WTC11 (cell line): ENCODE data around the gene EPO. TPM values are rescaled to one million over a fixed set of nuclear protein-coding genes. Genes with fewer than 3 reads are reported as not detected.

Experiments
- ATAC-seq: fragments of 200-7000 bp; cut with Tn5 transposase; 2 replicates; pipeline ENCODE4 v1.10.0; 2021; ENCODE audit warnings: mild to moderate bottlenecking, moderate library complexity
- Bru-seq: library from RNA; stranded (reverse); fragments of 400-500 nt; gene quantifications from one replicate; lab custom pipeline; 2021; lab: Mats Ljungman, UMichigan
- CTCF ChIA-PET: fragments of 300-600 bp; sonication (Branson Sonifier 250); formaldehyde crosslinking; loops from one replicate; lab custom pipeline; 2021; ENCODE audit warnings: antibody characterized with exemption; lab: Charles Lee
- POLR2A ChIA-PET: fragments of 350-600 bp; sonication (Branson Sonifier 250); formaldehyde crosslinking; loops from one replicate; lab custom pipeline; 2021; ENCODE audit warnings: antibody characterized with exemption; lab: Charles Lee
- DNase-seq: peaks from one replicate; pipeline ENCODE4 v3.0.0; 2021; ENCODE audit warnings: low spot score
- H3K27ac Mint-ChIP-seq: 2 replicates; pipeline ENCODE4 v1.8.0; 2021; ENCODE audit warnings: mixed read lengths
- H3K27me3 Mint-ChIP-seq: 2 replicates; pipeline ENCODE4 v1.8.0; 2021; ENCODE audit warnings: low read depth, mild to moderate bottlenecking, moderate library complexity, mixed read lengths
- H3K36me3 Mint-ChIP-seq: 2 replicates; pipeline ENCODE4 v1.8.0; 2021; ENCODE audit warnings: mixed read lengths
- H3K4me1 Mint-ChIP-seq: 2 replicates; pipeline ENCODE4 v1.8.0; 2022; ENCODE audit warnings: mixed read lengths
- H3K4me3 Mint-ChIP-seq: 2 replicates; pipeline ENCODE4 v1.8.0; 2021; ENCODE audit warnings: mild to moderate bottlenecking, moderate library complexity, mixed read lengths
- H3K9me3 Mint-ChIP-seq: 2 replicates; pipeline ENCODE4 v1.8.0; 2021; ENCODE audit warnings: mixed read lengths
- CBFB ChIP-seq: sonication (generic); formaldehyde crosslinking; IDR thresholded peaks from 2 replicates; pipeline ENCODE4 v1.8.1; 2022; ENCODE audit warnings: mild to moderate bottlenecking, low read depth, missing genetic modification reagents
- EMX1 ChIP-seq: fragments of 250-450 bp; sonication (Bioruptor Pico); IDR thresholded peaks from 2 replicates; pipeline ENCODE4 v1.8.0; 2021; ENCODE audit warnings: mild to moderate bottlenecking
- FOXP1 ChIP-seq: sonication (generic); formaldehyde crosslinking; IDR thresholded peaks from 2 replicates; pipeline ENCODE4 v1.8.0; 2022; ENCODE audit warnings: missing genetic modification reagents, mild to moderate bottlenecking, moderate library complexity, borderline replicate concordance
- GABPB1 ChIP-seq: sonication (generic); formaldehyde crosslinking; IDR thresholded peaks from 2 replicates; pipeline ENCODE4 v1.8.1; 2023; ENCODE audit warnings: mild to moderate bottlenecking, missing genetic modification reagents
- KAT7 ChIP-seq: sonication (generic); formaldehyde crosslinking; IDR thresholded peaks from 2 replicates; pipeline ENCODE4 v1.8.1; 2023; ENCODE audit warnings: missing genetic modification reagents, mild to moderate bottlenecking, borderline replicate concordance
- NFE2L1 ChIP-seq: sonication (generic); formaldehyde crosslinking; IDR thresholded peaks from 2 replicates; pipeline ENCODE4 v1.8.1; 2023; ENCODE audit warnings: missing genetic modification reagents
- RELA ChIP-seq: sonication (generic); formaldehyde crosslinking; IDR thresholded peaks from 2 replicates; pipeline ENCODE4 v1.8.1; 2022; ENCODE audit warnings: missing genetic modification reagents, mild to moderate bottlenecking, borderline replicate concordance
- RORB ChIP-seq: fragments of 250-450 bp; sonication (Bioruptor Pico); IDR thresholded peaks from 2 replicates; pipeline ENCODE4 v1.9.0; 2021; ENCODE audit warnings: mild to moderate bottlenecking
- TEAD1 ChIP-seq: sonication (generic); formaldehyde crosslinking; IDR thresholded peaks from 2 replicates; pipeline ENCODE4 v1.8.0; 2022; ENCODE audit warnings: mild to moderate bottlenecking, missing genetic modification reagents
- TP53 ChIP-seq: sonication (generic); formaldehyde crosslinking; IDR thresholded peaks from 2 replicates; pipeline ENCODE4 v1.8.1; 2023; ENCODE audit warnings: mild to moderate bottlenecking, missing genetic modification reagents
- ZNF232 ChIP-seq: sonication (generic); formaldehyde crosslinking; IDR thresholded peaks from 2 replicates; pipeline ENCODE4 v1.8.0; 2022; ENCODE audit warnings: mild to moderate bottlenecking, missing genetic modification reagents
- ZNF263 ChIP-seq: sonication (generic); formaldehyde crosslinking; IDR thresholded peaks from 2 replicates; pipeline ENCODE4 v1.8.1; 2022; ENCODE audit warnings: low read depth, mild to moderate bottlenecking, moderate library complexity, missing genetic modification reagents
- ZNF317 ChIP-seq: sonication (generic); formaldehyde crosslinking; IDR thresholded peaks from 2 replicates; pipeline ENCODE4 v1.8.1; 2023; ENCODE audit warnings: low read depth, mild to moderate bottlenecking, moderate library complexity, missing genetic modification reagents, borderline replicate concordance
- long read RNA-seq, 3 experiments: library from RNA in 1 of 3; library from capped mRNA in 1 of 3; library from polyadenylated mRNA in 1 of 3; unstranded in 2 of 3; stranded (forward) in 1 of 3; transcript quantifications; one replicate each; pipeline ENCODE4 v2.0.0, GENCODE V29; 2021
- total RNA-seq: library from RNA; stranded (reverse); gene quantifications from 3 replicates; pipeline ENCODE4 v1.2.3, GENCODE V29; 2021
- TF ChIP-seq, protein P1 (sequence below): sonication (generic); formaldehyde crosslinking; IDR thresholded peaks from 2 replicates; pipeline ENCODE4 v1.8.1; 2023; ENCODE audit warnings: mild to moderate bottlenecking, moderate library complexity, missing genetic modification reagents
- TF ChIP-seq, protein P2 (sequence below): sonication (generic); formaldehyde crosslinking; IDR thresholded peaks from 2 replicates; pipeline ENCODE4 v1.8.1; 2023; ENCODE audit warnings: mild to moderate bottlenecking, missing genetic modification reagents, moderate library complexity
- TF ChIP-seq, protein P3 (sequence below): sonication (generic); formaldehyde crosslinking; IDR thresholded peaks from 2 replicates; pipeline ENCODE4 v1.8.0; 2023; ENCODE audit warnings: missing genetic modification reagents
- TF ChIP-seq, protein P4 (sequence below): sonication (generic); formaldehyde crosslinking; IDR thresholded peaks from 2 replicates; pipeline ENCODE4 v1.8.0; 2022; ENCODE audit warnings: mild to moderate bottlenecking, missing genetic modification reagents
- TF ChIP-seq, protein P5 (sequence below): sonication (generic); formaldehyde crosslinking; IDR thresholded peaks from 2 replicates; pipeline ENCODE4 v1.8.0; 2022; ENCODE audit warnings: missing genetic modification reagents
- TF ChIP-seq, protein P6 (sequence below): sonication (generic); formaldehyde crosslinking; IDR thresholded peaks from 2 replicates; pipeline ENCODE4 v1.8.0; 2023; ENCODE audit warnings: missing genetic modification reagents, mild to moderate bottlenecking, borderline replicate concordance
- TF ChIP-seq, protein P7 (sequence below): sonication (generic); formaldehyde crosslinking; conservative IDR thresholded peaks from 2 replicates; pipeline ENCODE4 v1.8.1; 2022; ENCODE audit warnings: mild to moderate bottlenecking, missing genetic modification reagents

Gene EPO
- total RNA-seq (0.63 to 0.76 TPM (median 0.66 TPM) in 3 replicates), Bru-seq, nascent RNA (percentile 19 among the genes with signal in this experiment)
- long read RNA-seq, experiment 1, partial matches to known transcripts, result 0 of 2 reads
- long read RNA-seq, experiment 1, other reads (novel, unspliced or antisense), result 1 of 2 reads
- long read RNA-seq, experiment 2, result 0 reads
- long read RNA-seq, experiment 3, partial matches to known transcripts, result 0 of 2 reads
- long read RNA-seq, experiment 3, other reads (novel, unspliced or antisense), result 2 of 2 reads

DNA sequence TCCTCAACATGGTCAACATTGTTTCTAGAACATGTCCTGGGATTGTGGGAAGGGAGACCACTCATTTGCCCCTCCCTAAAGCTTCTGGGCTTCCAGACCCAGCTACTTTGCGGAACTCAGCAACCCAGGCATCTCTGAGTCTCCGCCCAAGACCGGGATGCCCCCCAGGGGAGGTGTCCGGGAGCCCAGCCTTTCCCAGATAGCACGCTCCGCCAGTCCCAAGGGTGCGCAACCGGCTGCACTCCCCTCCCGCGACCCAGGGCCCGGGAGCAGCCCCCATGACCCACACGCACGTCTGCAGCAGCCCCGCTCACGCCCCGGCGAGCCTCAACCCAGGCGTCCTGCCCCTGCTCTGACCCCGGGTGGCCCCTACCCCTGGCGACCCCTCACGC, at the start of gene EPO:
Gene EPO (plus strand): TSS at position 190 of the 392 bp plus-strand sequence. CDS start 513 bp downstream, outside the sequence.
- H3K27ac Mint-ChIP-seq, result no peak within 1 kb of the TSS
- ATAC-seq (peak; percentile 13), DNase-seq (peak; percentile 26)

DNA sequence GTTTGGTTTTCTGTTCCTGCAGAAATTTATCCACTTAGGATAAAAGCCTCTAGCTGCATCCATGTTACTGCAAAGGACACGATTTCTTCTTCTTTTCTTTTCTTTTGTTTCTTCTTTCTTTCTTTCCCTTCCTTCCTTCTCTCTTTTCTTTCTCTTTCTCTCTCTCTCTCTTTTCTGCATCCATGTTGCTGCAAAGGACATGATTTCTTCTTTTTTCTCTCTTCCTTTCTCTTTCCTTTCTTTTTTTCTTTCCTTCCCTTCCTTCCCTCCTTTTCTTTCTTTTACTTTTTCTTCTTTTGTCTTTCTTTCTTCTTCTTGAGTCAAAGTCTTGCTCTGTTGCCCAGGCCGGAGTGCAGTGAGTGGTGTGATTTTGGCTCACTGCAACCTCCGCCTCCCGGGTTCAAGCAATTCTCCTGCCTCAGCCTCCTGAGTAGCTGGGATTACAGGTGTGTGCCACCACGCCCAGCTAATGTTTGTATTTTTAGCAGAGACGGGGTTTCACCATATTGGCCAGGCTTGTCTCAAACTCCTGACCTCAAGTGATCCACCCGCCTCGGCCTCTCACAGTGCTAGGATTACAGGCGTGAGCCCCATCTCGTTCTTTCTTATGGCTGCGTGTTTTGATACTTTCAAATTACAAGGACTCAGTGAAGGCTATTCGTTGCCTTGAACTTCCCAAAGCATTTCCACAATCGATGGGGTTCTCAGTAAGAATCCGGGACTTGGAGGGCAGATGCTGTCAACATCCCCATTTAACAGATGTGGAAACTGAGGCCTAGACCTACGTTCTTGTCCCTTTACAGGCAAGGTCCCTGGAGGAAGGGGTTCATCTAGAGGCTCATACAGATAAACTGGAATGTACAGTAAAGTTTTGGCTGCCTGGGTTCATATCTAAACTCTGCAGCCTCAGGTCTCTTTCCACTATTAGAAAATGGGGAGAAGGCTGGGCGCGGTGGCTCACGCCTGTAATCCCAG, 48.6 kb upstream of the EPO start:
- DNase-seq, result no peak
- Mint-ChIP-seq H3K27me3 (peaks cover 47% of the 10 kb centered on the region), H3K4me1 (peaks cover 4% of the 10 kb centered on the region)
- CTCF ChIA-PET, result interaction anchor here (1.1 to 2.1 kb wide), 3 partner anchors 38 to 59 kb away, joined by 3 to 12 read pairs (median 6); partner anchors contain the start of gene MOSPD3
- TF ChIP-seq, protein P1, sequence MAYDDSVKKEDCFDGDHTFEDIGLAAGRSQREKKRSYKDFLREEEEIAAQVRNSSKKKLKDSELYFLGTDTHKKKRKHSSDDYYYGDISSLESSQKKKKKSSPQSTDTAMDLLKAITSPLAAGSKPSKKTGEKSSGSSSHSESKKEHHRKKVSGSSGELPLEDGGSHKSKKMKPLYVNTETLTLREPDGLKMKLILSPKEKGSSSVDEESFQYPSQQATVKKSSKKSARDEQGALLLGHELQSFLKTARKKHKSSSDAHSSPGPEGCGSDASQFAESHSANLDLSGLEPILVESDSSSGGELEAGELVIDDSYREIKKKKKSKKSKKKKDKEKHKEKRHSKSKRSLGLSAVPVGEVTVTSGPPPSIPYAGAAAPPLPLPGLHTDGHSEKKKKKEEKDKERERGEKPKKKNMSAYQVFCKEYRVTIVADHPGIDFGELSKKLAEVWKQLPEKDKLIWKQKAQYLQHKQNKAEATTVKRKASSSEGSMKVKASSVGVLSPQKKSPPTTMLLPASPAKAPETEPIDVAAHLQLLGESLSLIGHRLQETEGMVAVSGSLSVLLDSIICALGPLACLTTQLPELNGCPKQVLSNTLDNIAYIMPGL, result no peak
- TF ChIP-seq ZNF263 (no peak), RORB (CRISPR knock-in tag) (no peak), KAT7 (CRISPR knock-in tag) (no peak), GABPB1 (no peak), TEAD1 (CRISPR knock-in tag) (no peak), EMX1 (CRISPR knock-in tag) (no peak), ZNF232 (CRISPR knock-in tag) (no peak), RELA (CRISPR knock-in tag) (no peak), ZNF317 (CRISPR knock-in tag) (no peak), NFE2L1 (CRISPR knock-in tag) (no peak)
- TF ChIP-seq, protein P2, sequence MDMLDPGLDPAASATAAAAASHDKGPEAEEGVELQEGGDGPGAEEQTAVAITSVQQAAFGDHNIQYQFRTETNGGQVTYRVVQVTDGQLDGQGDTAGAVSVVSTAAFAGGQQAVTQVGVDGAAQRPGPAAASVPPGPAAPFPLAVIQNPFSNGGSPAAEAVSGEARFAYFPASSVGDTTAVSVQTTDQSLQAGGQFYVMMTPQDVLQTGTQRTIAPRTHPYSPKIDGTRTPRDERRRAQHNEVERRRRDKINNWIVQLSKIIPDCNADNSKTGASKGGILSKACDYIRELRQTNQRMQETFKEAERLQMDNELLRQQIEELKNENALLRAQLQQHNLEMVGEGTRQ (CRISPR knock-in tag), result no peak
- TF ChIP-seq, protein P3, sequence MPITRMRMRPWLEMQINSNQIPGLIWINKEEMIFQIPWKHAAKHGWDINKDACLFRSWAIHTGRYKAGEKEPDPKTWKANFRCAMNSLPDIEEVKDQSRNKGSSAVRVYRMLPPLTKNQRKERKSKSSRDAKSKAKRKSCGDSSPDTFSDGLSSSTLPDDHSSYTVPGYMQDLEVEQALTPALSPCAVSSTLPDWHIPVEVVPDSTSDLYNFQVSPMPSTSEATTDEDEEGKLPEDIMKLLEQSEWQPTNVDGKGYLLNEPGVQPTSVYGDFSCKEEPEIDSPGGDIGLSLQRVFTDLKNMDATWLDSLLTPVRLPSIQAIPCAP, result no peak
- TF ChIP-seq, protein P4, sequence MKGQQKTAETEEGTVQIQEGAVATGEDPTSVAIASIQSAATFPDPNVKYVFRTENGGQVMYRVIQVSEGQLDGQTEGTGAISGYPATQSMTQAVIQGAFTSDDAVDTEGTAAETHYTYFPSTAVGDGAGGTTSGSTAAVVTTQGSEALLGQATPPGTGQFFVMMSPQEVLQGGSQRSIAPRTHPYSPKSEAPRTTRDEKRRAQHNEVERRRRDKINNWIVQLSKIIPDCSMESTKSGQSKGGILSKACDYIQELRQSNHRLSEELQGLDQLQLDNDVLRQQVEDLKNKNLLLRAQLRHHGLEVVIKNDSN, result no peak
- TF ChIP-seq, protein P5, sequence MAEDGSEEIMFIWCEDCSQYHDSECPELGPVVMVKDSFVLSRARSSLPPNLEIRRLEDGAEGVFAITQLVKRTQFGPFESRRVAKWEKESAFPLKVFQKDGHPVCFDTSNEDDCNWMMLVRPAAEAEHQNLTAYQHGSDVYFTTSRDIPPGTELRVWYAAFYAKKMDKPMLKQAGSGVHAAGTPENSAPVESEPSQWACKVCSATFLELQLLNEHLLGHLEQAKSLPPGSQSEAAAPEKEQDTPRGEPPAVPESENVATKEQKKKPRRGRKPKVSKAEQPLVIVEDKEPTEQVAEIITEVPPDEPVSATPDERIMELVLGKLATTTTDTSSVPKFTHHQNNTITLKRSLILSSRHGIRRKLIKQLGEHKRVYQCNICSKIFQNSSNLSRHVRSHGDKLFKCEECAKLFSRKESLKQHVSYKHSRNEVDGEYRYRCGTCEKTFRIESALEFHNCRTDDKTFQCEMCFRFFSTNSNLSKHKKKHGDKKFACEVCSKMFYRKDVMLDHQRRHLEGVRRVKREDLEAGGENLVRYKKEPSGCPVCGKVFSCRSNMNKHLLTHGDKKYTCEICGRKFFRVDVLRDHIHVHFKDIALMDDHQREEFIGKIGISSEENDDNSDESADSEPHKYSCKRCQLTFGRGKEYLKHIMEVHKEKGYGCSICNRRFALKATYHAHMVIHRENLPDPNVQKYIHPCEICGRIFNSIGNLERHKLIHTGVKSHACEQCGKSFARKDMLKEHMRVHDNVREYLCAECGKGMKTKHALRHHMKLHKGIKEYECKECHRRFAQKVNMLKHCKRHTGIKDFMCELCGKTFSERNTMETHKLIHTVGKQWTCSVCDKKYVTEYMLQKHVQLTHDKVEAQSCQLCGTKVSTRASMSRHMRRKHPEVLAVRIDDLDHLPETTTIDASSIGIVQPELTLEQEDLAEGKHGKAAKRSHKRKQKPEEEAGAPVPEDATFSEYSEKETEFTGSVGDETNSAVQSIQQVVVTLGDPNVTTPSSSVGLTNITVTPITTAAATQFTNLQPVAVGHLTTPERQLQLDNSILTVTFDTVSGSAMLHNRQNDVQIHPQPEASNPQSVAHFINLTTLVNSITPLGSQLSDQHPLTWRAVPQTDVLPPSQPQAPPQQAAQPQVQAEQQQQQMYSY, result no peak
- TF ChIP-seq, protein P6, sequence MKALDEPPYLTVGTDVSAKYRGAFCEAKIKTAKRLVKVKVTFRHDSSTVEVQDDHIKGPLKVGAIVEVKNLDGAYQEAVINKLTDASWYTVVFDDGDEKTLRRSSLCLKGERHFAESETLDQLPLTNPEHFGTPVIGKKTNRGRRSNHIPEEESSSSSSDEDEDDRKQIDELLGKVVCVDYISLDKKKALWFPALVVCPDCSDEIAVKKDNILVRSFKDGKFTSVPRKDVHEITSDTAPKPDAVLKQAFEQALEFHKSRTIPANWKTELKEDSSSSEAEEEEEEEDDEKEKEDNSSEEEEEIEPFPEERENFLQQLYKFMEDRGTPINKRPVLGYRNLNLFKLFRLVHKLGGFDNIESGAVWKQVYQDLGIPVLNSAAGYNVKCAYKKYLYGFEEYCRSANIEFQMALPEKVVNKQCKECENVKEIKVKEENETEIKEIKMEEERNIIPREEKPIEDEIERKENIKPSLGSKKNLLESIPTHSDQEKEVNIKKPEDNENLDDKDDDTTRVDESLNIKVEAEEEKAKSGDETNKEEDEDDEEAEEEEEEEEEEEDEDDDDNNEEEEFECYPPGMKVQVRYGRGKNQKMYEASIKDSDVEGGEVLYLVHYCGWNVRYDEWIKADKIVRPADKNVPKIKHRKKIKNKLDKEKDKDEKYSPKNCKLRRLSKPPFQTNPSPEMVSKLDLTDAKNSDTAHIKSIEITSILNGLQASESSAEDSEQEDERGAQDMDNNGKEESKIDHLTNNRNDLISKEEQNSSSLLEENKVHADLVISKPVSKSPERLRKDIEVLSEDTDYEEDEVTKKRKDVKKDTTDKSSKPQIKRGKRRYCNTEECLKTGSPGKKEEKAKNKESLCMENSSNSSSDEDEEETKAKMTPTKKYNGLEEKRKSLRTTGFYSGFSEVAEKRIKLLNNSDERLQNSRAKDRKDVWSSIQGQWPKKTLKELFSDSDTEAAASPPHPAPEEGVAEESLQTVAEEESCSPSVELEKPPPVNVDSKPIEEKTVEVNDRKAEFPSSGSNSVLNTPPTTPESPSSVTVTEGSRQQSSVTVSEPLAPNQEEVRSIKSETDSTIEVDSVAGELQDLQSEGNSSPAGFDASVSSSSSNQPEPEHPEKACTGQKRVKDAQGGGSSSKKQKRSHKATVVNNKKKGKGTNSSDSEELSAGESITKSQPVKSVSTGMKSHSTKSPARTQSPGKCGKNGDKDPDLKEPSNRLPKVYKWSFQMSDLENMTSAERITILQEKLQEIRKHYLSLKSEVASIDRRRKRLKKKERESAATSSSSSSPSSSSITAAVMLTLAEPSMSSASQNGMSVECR (CRISPR knock-in tag), result no peak
- TF ChIP-seq, all 79 proteins: peak for 0
- no peak overlapping the region for H3K4me3 Mint-ChIP-seq
- no peaks in the 10 kb centered on the region; the same call in 1 of the 2 replicates for H3K36me3 Mint-ChIP-seq
- POLR2A ChIA-PET, result no interaction called here
- no peak overlapping the region for H3K27ac Mint-ChIP-seq
- ATAC-seq, result no peak
- H3K9me3 Mint-ChIP-seq, result peaks cover 3% of the 10 kb centered on the region; the same call in 1 of the 2 replicates

More for the DNA sequence above, at the start of gene EPO:
- ChIA-PET POLR2A (interaction anchor here (0.5 to 1.3 kb wide), 3 partner anchors 11 to 132 kb away, joined by 3 to 5 read pairs (median 3); partner anchors contain the start of genes POP7 and SLC12A9), CTCF (interaction anchor here (0.7 to 3.5 kb wide), 15 partner anchors 8 to 170 kb away, joined by 3 to 43 read pairs (median 4); partner anchors contain the start of genes POP7, SLC12A9, TFR2 and UFSP1)
- Mint-ChIP-seq H3K4me3 (peak within 1 kb of the TSS; percentile 65), H3K27me3 (peaks cover 63% of the 10 kb centered on the region), H3K36me3 (peaks cover 8% of the 10 kb centered on the region; the same call in 1 of the 2 replicates), H3K4me1 (peaks cover 7% of the 10 kb centered on the region), H3K9me3 (peaks cover 16% of the 10 kb centered on the region)
- TF ChIP-seq FOXP1 (CRISPR knock-in tag) (no peak), TP53 (CRISPR knock-in tag) (no peak), CBFB (no peak)
- TF ChIP-seq, protein P7, sequence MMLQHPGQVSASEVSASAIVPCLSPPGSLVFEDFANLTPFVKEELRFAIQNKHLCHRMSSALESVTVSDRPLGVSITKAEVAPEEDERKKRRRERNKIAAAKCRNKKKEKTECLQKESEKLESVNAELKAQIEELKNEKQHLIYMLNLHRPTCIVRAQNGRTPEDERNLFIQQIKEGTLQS (CRISPR knock-in tag), result no peak
